AG20443 (cell line): ENCODE data around the gene B4GALNT3.
A peak's percentile ranks its signal among the peaks of the same experiment; 100 is the strongest.

Experiments
- DNase-seq: peaks from one replicate; pipeline ENCODE4 v3.0.0; 2012; ENCODE audit warnings: low spot score, mixed read lengths

B4GALNT3 gene

GRCh38 chr12:509500-509899, 49.8 kb downstream of the B4GALNT3 start:
- peak; percentile 37 for DNase-seq

- DNase-seq = no peak
Measured at GRCh38 chr12:510071-510825, 50.5 kb downstream of the B4GALNT3 start.

GRCh38 chr12:512933-513332, 53.2 kb downstream of the B4GALNT3 start:
- no peak for DNase-seq

GRCh38 chr12:513446-513845, 53.7 kb downstream of the B4GALNT3 start:
- DNase-seq = no peak

- peak; percentile 53 for DNase-seq
Measured at GRCh38 chr12:517538-517937, 57.8 kb downstream of the B4GALNT3 start.

GRCh38 chr12:520119-520518, 60.4 kb downstream of the B4GALNT3 start:
- no peak for DNase-seq

GRCh38 chr12:522692-523378, 63.1 kb downstream of the B4GALNT3 start:
- no peak for DNase-seq

GRCh38 chr12:524167-524951, 64.6 kb downstream of the B4GALNT3 start:
- no peak for DNase-seq

GRCh38 chr12:526089-526488, 66.3 kb downstream of the B4GALNT3 start:
- no peak for DNase-seq

- no peak for DNase-seq
Measured at GRCh38 chr12:527241-527640, 67.5 kb downstream of the B4GALNT3 start.

- no peak for DNase-seq
Measured at GRCh38 chr12:527729-528128, 68.0 kb downstream of the B4GALNT3 start.

GRCh38 chr12:530308-530707, 70.6 kb downstream of the B4GALNT3 start:
- DNase-seq = peak; percentile 50

- no peak for DNase-seq
Measured at GRCh38 chr12:530821-531220, 71.1 kb downstream of the B4GALNT3 start.

- peak; percentile 60 for DNase-seq
Measured at GRCh38 chr12:531951-532585, 72.3 kb downstream of the B4GALNT3 start.

GRCh38 chr12:532908-533565, 73.3 kb downstream of the B4GALNT3 start:
- peak; percentile 95 for DNase-seq

- no peak for DNase-seq
Measured at GRCh38 chr12:533718-534117, 74.0 kb downstream of the B4GALNT3 start.

- DNase-seq = no peak
Measured at GRCh38 chr12:534216-534615, 74.5 kb downstream of the B4GALNT3 start.

GRCh38 chr12:535396-535795, 75.7 kb downstream of the B4GALNT3 start:
- no peak for DNase-seq

- DNase-seq = no peak
Measured at GRCh38 chr12:536751-537245, 77.1 kb downstream of the B4GALNT3 start.

GRCh38 chr12:537772-538171, 78.0 kb downstream of the B4GALNT3 start:
- no peak for DNase-seq

- DNase-seq = peak; percentile 53
Measured at GRCh38 chr12:538731-539539, 79.2 kb downstream of the B4GALNT3 start.
